HG03060 (cell line): ENCODE measurements around the gene TBC1D9.

ENCODE experiments used
- ATAC-seq: cut with Tn5 transposase; IDR thresholded peaks from one replicate; pipeline ENCODE4 v1.9.1; 2021; ENCODE audit warnings: low read depth, moderate number of reproducible peaks; ENCODE audit not compliant: unreplicated experiment

TBC1D9 gene

GRCh38 chr4:140726776-140727500, 29.2 kb downstream of the TBC1D9 start:
- no peak for ATAC-seq

- no peak for ATAC-seq
Measured at GRCh38 chr4:140725556-140725955, 30.6 kb downstream of the TBC1D9 start.

GRCh38 chr4:140724760-140725159, 31.4 kb downstream of the TBC1D9 start:
- ATAC-seq, result no peak

- no peak for ATAC-seq
Measured at GRCh38 chr4:140720387-140721304, 35.5 kb downstream of the TBC1D9 start.

GRCh38 chr4:140719686-140720085, 36.5 kb downstream of the TBC1D9 start:
- ATAC-seq, result peak; percentile 46

- ATAC-seq, result no peak
Measured at GRCh38 chr4:140719022-140719421, 37.2 kb downstream of the TBC1D9 start.

- ATAC-seq, result no peak
Measured at GRCh38 chr4:140718241-140718952, 37.8 kb downstream of the TBC1D9 start.

- no peak for ATAC-seq
Measured at GRCh38 chr4:140717313-140717712, 38.9 kb downstream of the TBC1D9 start.

- ATAC-seq, result no peak
Measured at GRCh38 chr4:140715119-140715518, 41.1 kb downstream of the TBC1D9 start.

GRCh38 chr4:140711910-140712309, 44.3 kb downstream of the TBC1D9 start:
- ATAC-seq, result no peak

- ATAC-seq, result no peak
Measured at GRCh38 chr4:140710908-140711622, 45.1 kb downstream of the TBC1D9 start.

GRCh38 chr4:140707325-140707724, 48.9 kb downstream of the TBC1D9 start:
- no peak for ATAC-seq

- no peak for ATAC-seq
Measured at GRCh38 chr4:140706665-140707064, 49.5 kb downstream of the TBC1D9 start.

GRCh38 chr4:140706276-140706625, 49.9 kb downstream of the TBC1D9 start:
- ATAC-seq, result no peak

- ATAC-seq, result no peak
Measured at GRCh38 chr4:140705625-140706275, 50.4 kb downstream of the TBC1D9 start.

GRCh38 chr4:140704964-140705363, 51.2 kb downstream of the TBC1D9 start:
- ATAC-seq, result peak; percentile 49

GRCh38 chr4:140704392-140704960, 51.7 kb downstream of the TBC1D9 start:
- ATAC-seq, result no peak

- no peak for ATAC-seq
Measured at GRCh38 chr4:140703463-140703862, 52.7 kb downstream of the TBC1D9 start.

GRCh38 chr4:140702096-140702757, 54.0 kb downstream of the TBC1D9 start:
- ATAC-seq, result no peak
